HFF-Myc (cell line): Measurements from ENCODE around the gene TRPV3.

Experiments used
- DNase-seq: peaks from one replicate; pipeline ENCODE4 v3.0.0-alpha.2; 2011; ENCODE audit warnings: low read depth; ENCODE audit errors: extremely low read depth
- H3K4me3 ChIP-seq: replicated peaks from 2 replicates; pipeline ENCODE4 v1.5.1; 2011; ENCODE audit warnings: low read depth, mild to moderate bottlenecking, control low read depth, low read length
- TF ChIP-seq, protein P1 (sequence below): IDR thresholded peaks from 2 replicates; pipeline ENCODE4 v1.5.1; 2012; ENCODE audit warnings: mild to moderate bottlenecking, low read depth, low read length, control low read depth; ENCODE audit errors: missing control alignments

The TRPV3 gene

DNA sequence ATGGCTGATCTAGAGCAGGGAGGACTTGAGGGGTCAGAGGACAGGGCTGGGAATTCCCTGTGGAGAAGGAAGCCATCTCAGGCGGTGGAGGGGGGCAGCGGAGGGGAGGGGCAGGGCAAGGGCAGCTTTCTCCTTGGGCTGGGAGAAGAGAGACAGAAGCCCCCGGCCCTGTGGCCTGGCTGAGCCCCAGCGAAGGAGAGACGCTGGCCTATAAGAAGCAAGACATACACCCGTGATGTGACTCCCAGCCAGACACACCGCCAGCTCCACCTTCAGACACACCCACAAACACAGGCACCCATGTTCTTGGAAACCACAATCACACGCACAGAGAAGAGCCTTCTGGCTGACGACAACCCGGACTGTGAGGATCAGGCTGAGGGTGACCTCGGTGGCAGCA, 10.0 kb downstream of the TRPV3 start:
- DNase-seq: no peak
- H3K4me3 ChIP-seq: no peak overlapping the region
- TF ChIP-seq, protein P1, sequence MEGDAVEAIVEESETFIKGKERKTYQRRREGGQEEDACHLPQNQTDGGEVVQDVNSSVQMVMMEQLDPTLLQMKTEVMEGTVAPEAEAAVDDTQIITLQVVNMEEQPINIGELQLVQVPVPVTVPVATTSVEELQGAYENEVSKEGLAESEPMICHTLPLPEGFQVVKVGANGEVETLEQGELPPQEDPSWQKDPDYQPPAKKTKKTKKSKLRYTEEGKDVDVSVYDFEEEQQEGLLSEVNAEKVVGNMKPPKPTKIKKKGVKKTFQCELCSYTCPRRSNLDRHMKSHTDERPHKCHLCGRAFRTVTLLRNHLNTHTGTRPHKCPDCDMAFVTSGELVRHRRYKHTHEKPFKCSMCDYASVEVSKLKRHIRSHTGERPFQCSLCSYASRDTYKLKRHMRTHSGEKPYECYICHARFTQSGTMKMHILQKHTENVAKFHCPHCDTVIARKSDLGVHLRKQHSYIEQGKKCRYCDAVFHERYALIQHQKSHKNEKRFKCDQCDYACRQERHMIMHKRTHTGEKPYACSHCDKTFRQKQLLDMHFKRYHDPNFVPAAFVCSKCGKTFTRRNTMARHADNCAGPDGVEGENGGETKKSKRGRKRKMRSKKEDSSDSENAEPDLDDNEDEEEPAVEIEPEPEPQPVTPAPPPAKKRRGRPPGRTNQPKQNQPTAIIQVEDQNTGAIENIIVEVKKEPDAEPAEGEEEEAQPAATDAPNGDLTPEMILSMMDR: no peak

DNA sequence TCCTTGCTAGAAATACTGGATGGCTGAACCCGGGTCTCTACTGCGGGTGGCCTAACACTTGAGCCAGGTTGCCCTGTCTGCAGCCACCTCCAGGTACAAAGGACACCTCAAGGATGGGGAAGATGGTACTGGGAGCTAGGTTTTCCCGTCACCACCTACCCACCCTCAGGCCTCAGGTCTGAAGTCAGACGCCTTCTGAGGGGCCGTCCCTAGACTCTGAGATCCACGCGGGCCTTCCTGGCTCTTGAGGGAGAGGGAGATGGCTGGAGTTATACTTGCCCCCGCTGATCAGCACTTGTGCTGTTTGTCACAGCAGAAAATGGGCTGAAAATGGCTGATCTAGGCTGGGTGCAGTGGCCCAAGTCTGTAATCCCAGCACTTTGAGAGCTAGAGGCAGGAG, 10.6 kb downstream of the TRPV3 start:
- H3K4me3 ChIP-seq: no peak overlapping the region
- DNase-seq: no peak
- TF ChIP-seq, protein P1: no peak

GRCh38 chr17:3546521-3546920, 11.1 kb downstream of the TRPV3 start:
- no peak for DNase-seq
- TF ChIP-seq, protein P1: no peak
- no peak overlapping the region for H3K4me3 ChIP-seq

GRCh38 chr17:3545151-3545550, 12.5 kb downstream of the TRPV3 start:
- H3K4me3 ChIP-seq: no peak overlapping the region
- no peak for DNase-seq
- TF ChIP-seq, protein P1: no peak

- TF ChIP-seq, protein P1: no peak
- no peak for DNase-seq
These were observed 13.2 kb downstream of the TRPV3 start for GRCh38 chr17:3544365-3544764.

GRCh38 chr17:3543453-3543852, 14.2 kb downstream of the TRPV3 start:
- no peak for DNase-seq
- no peak overlapping the region for H3K4me3 ChIP-seq
- TF ChIP-seq, protein P1: no peak

More at GRCh38 chr17:3544365-3544764, 13.2 kb downstream of the TRPV3 start:
- H3K4me3 ChIP-seq: no peak overlapping the region

- DNase-seq: no peak
- no peak overlapping the region for H3K4me3 ChIP-seq
- TF ChIP-seq, protein P1: no peak
These were observed 15.1 kb downstream of the TRPV3 start for GRCh38 chr17:3542410-3543088.
